AG04450 (cell line): ENCODE results near the gene RAB27A. TPM values are rescaled to one million over a fixed set of nuclear protein-coding genes. Genes with fewer than 3 reads are reported as not detected.

Source experiments
- CTCF ChIA-PET: fragments of 300-600, 350-600 bp; formaldehyde crosslinking; extraction: SDS; loops from one replicate; lab custom pipeline; 2022; ENCODE audit warnings: antibody characterized with exemption, inconsistent platforms; lab: Charles Lee
- POLR2A ChIA-PET: fragments of 350-600 bp; formaldehyde crosslinking; extraction: SDS; loops from one replicate; lab custom pipeline; 2021; ENCODE audit warnings: antibody characterized with exemption, inconsistent platforms; lab: Yijun Ruan, JAX
- DNase-seq: peaks from one replicate; pipeline ENCODE4 v3.0.0-alpha.2; 2011; ENCODE audit warnings: low read depth, low spot score
- H3K27ac ChIP-seq: one replicate; pipeline ENCODE4 v1.5.1; 2012; ENCODE audit warnings: low read depth, low read length, control low read depth
- H3K27me3 ChIP-seq: one replicate; pipeline ENCODE4 v1.6.0; 2012; ENCODE audit warnings: low read length; ENCODE audit not compliant: control insufficient read depth, insufficient read depth
- H3K4me3 ChIP-seq: 2 replicates; pipeline ENCODE4 v1.5.1; 2011; ENCODE audit warnings: mild to moderate bottlenecking, low read depth, low read length, control low read depth
- H3K9me3 ChIP-seq: 2 replicates; pipeline ENCODE4 v1.5.1; 2012; ENCODE audit warnings: low read length; ENCODE audit not compliant: control insufficient read depth, insufficient read depth
- CTCF ChIP-seq: IDR thresholded peaks from 2 replicates; pipeline ENCODE4 v1.5.1; 2011; ENCODE audit warnings: low read depth, low read length, control low read depth, inconsistent platforms
- polyA minus RNA-seq: library from RNA; depleted of rRNA, polyadenylated mRNA; stranded (reverse); fragments of >200 nt; gene quantifications from 2 replicates; pipeline ENCODE4 v1.2.3, GENCODE V29; 2011; rRNA and poly(A)+ RNA removed
- polyA plus RNA-seq: library from polyadenylated mRNA; depleted of rRNA; stranded (reverse); fragments of >200 nt; gene quantifications from 2 replicates; pipeline ENCODE4 v1.2.3, GENCODE V29; 2011; rRNA removed

Gene RAB27A
- 26.2 and 34.8 TPM in 2 replicates for polyA plus RNA-seq
- 11.7 and 16.9 TPM in 2 replicates for polyA minus RNA-seq

DNA sequence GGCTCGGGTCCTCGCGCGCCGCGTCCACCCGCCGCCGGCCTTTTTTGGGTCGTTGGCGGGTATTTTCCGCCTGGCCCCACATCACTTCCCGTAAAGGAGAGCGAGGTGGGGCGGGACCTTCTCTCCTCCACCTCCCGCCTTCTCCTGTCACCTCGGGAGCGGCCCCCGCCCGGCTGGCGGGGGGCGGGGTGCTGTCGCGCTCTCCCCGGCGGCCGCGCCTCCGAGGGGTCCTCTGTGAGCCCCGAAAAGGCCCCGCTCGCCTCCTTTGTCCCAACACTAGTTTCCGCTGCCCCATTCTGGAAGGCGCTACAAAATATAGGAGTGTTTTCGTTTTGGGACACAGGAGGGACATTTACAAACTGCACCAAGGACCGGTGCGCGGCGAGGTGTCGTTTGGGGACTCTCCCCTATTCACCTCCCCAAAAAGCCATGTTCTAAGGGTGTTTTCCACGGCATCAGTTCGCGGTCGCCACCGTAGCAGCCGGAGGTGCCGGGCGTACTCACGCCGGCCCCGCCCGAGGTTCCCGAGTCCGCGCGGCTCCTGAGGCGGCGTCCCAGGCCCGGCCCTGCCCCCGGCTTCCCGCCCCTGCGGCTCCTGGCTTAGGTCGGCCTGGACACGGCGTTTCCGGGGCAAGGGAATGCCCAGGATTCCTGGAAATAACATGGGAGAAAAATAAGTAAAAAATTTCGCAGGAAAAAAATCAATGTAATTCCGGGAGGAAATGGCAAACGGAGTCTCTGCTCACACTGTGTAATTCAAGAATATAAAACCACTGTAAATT lies at the start of gene RAB27A:
Gene RAB27A (minus strand): TSS at position 68 of the 782 bp plus-strand sequence. CDS start 54,879 bp downstream, outside the sequence.
- no peak for DNase-seq
- peak within 1 kb of the TSS; percentile 89 for H3K27ac ChIP-seq
- CTCF ChIA-PET = interaction anchor here (1.0 to 5.3 kb wide), 9 partner anchors 22 to 146 kb away, joined by 3 to 138 read pairs (median 5); partner anchors contain the start of genes PIGB, PIGBOS1 and RSL24D1
- no peak for TF ChIP-seq CTCF
- no peaks in the 10 kb centered on the region for H3K27me3 ChIP-seq
- H3K9me3 ChIP-seq = no peaks in the 10 kb centered on the region
- H3K4me3 ChIP-seq = peak within 1 kb of the TSS; percentile 90
- POLR2A ChIA-PET = interaction anchor here (0.8 kb wide), 1 partner anchor 93 kb away, joined by 3 read pairs; the partner anchor contains the start of gene RSL24D1

- no peak overlapping the region for H3K27ac ChIP-seq
- no peaks in the 10 kb centered on the region for H3K27me3 ChIP-seq
- ChIA-PET CTCF (no interaction called here), POLR2A (no interaction called here)
- no peak for TF ChIP-seq CTCF
- DNase-seq = no peak
- H3K9me3 ChIP-seq = no peaks in the 10 kb centered on the region
- no peak overlapping the region for H3K4me3 ChIP-seq
These were observed 47.5 kb upstream of the RAB27A start for GRCh38 chr15:55337160-55337559.

- peak overlapping the region; percentile 34 for H3K27ac ChIP-seq
- ChIA-PET CTCF (interaction anchor here (0.6 kb wide), 1 partner anchor 118 kb away, joined by 4 read pairs; no protein-coding TSS in a partner anchor), POLR2A (no interaction called here)
- DNase-seq = peak; percentile 38
- no peak for TF ChIP-seq CTCF
- no peaks in the 10 kb centered on the region for H3K27me3 ChIP-seq
- H3K9me3 ChIP-seq = no peaks in the 10 kb centered on the region
- H3K4me3 ChIP-seq = no peak overlapping the region
These were observed 45.4 kb upstream of the RAB27A start for GRCh38 chr15:55334997-55335396.

DNA sequence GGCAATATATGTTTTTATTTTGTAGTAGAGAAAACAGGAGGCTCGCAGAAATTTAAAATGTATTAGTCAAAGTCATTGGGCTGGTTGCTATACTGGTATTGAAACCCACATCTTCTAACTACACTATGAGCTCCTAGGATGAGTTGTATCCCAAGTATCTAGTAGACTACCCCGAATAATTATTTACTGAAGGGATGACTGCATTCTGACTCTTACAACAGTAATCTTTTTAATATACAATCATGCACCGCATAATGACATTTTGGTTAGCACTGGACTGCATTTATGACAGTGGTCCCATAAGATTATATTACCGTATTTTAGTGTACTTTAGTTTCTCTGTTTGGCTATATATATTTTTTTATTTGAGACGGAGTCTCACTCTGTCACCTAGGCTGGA lies 44.8 kb upstream of the RAB27A start:
- no peak for TF ChIP-seq CTCF
- ChIA-PET CTCF (interaction anchor here (0.6 kb wide), 1 partner anchor 117 kb away, joined by 4 read pairs; no protein-coding TSS in a partner anchor), POLR2A (interaction anchor here (0.5 kb wide), 1 partner anchor 11 kb away, joined by 7 read pairs; no protein-coding TSS in a partner anchor)
- H3K9me3 ChIP-seq = no peaks in the 10 kb centered on the region
- H3K27ac ChIP-seq = peak overlapping the region; percentile 34
- H3K27me3 ChIP-seq = no peaks in the 10 kb centered on the region
- peak; percentile 29 for DNase-seq
- no peak overlapping the region for H3K4me3 ChIP-seq

DNA sequence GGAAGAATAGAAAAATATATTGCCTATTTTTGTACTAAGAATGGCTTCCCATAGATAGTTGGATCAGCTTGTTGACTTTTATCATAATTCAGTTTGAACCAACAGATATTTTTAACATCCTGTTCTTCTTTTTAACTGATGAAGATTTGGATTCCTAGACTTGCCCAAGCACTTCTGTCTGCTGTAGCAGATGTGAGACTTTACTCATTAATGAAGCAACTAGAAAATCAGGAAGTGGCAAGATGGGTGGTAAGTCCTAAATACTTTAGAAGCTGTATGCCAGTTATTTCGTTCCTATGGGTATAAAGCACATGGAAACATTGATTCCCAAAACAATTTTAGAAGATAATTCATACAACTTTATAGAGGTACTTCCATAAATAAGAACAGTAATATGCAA lies 37.8 kb upstream of the RAB27A start:
- TF ChIP-seq CTCF = no peak
- H3K27me3 ChIP-seq = no peaks in the 10 kb centered on the region
- H3K4me3 ChIP-seq = no peak overlapping the region
- no peak overlapping the region for H3K27ac ChIP-seq
- H3K9me3 ChIP-seq = no peaks in the 10 kb centered on the region
- ChIA-PET CTCF (interaction anchor here (0.6 to 1.1 kb wide), 2 partner anchors 81 to 108 kb away, joined by 3 read pairs; partner anchors contain the start of genes CCPG1 and PIERCE2), POLR2A (no interaction called here)
- no peak for DNase-seq
